H1 (cell line): ENCODE measurements around the gene OGT. TPM values are rescaled to one million over a fixed set of nuclear protein-coding genes. Genes with fewer than 3 reads are reported as not detected.

ENCODE experiments used
- EP300 ChIP-seq, 2 experiments: IDR thresholded peaks; 1 replicate in 1 of 2; 2 replicates in 1 of 2; pipeline ENCODE4 v1.6.1; 2011 to 2012; ENCODE audit warnings: low read depth in 2 of 2, low read length in 2 of 2, mild to moderate bottlenecking in 2 of 2, borderline replicate concordance in 1 of 2, inconsistent platforms in 1 of 2, moderate library complexity in 1 of 2
- MAFK ChIP-seq: IDR thresholded peaks from 2 replicates; pipeline ENCODE4 v1.6.1; 2012; ENCODE audit warnings: low read depth, mild to moderate bottlenecking, improper control_type of control experiment, low read length
- RBBP5 ChIP-seq: IDR thresholded peaks from 2 replicates; pipeline ENCODE4 v1.7.1; 2012; ENCODE audit warnings: low read depth, mild to moderate bottlenecking, inconsistent platforms, low read length, moderate library complexity, borderline replicate concordance
- SP1 ChIP-seq: IDR thresholded peaks from 2 replicates; pipeline ENCODE4 v1.6.1; 2011; ENCODE audit warnings: low read depth, low read length
- polyA plus RNA-seq, 7 experiments: library from polyadenylated mRNA; depleted of rRNA in 3 of 7; stranded (reverse) in 5 of 7; unstranded in 2 of 7; fragments of >200 nt in 5 of 7; fragments of 200-250 nt in 2 of 7; gene quantifications; 1 replicate in 5 of 7; 2 replicates in 1 of 7; 4 replicates in 1 of 7; pipeline versions ENCODE4 v1.2.1 to v1.2.3, GENCODE V29; 2011 to 2013; ENCODE audit warnings: missing spikeins in 2 of 7, mixed read lengths in 2 of 7
- total RNA-seq: library from RNA; stranded (reverse); fragmentation: NEBNext Ultra II Directional; extraction: Animal tissue kit (Norgen Biotek cat#: 25700); gene quantifications from 2 replicates; pipeline ENCODE4 v1.2.1, GENCODE V29; 2021
- TF ChIP-seq, protein P1 (sequence below): IDR thresholded peaks from 2 replicates; pipeline ENCODE4 v1.6.1; 2011; ENCODE audit warnings: low read length, improper control_type of control experiment
- TF ChIP-seq, protein P2 (sequence below), 3 experiments: IDR thresholded peaks; 1 replicate in 2 of 3; 2 replicates in 1 of 3; pipeline versions ENCODE4 v1.5.1 to v1.6.1; 2011; ENCODE audit warnings: low read length in 3 of 3, mild to moderate bottlenecking in 3 of 3, inconsistent platforms in 2 of 3, low read depth in 1 of 3, moderate library complexity in 1 of 3; ENCODE audit not compliant: insufficient read depth in 1 of 3; ENCODE audit errors: control extremely low read depth in 1 of 3

OGT gene
- total and polyA plus RNA-seq, 2 of the 8 experiments (the other 6 are each of a cell fraction or from before 2014, with no cell fraction given): 130 to 169 TPM

DNA sequence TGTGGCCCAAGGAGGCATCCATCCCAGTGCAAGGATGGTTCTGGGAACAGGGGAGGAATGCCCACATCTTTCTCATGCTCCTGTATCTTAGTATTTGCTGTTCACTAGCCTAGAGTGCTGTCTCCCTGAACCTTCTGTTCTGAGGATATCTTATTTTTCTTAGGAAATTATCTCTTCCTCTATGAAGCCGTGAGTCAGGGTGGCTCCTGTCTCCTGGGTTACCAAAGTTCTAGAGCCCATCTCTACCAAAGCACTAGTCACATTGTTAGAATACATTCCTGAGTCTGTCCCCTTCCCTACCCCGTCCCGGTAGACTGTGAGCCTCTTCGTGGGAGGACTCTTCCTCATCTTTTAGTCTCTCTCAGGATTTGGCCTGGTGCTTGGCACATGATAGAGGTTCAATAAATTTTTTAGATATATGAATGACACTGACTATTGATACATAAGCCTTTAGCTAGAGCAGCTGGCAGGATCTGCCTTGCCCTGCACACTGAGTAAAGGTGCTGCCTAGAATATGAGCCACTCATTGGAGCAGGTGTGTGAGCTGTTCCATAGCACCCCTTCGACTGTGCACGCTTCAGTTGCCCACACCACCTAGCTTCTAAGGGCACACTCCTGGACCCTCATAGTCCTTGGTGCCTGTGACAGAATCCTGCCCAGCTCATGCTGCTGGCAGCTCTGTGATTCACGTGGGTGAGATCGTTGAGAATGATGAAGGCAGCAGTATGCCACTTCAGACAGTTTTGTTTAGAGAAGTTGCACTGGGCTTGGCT is 72.1 kb downstream of the OGT start (continued):
- TF ChIP-seq SP1: no peak
- TF ChIP-seq, protein P1, sequence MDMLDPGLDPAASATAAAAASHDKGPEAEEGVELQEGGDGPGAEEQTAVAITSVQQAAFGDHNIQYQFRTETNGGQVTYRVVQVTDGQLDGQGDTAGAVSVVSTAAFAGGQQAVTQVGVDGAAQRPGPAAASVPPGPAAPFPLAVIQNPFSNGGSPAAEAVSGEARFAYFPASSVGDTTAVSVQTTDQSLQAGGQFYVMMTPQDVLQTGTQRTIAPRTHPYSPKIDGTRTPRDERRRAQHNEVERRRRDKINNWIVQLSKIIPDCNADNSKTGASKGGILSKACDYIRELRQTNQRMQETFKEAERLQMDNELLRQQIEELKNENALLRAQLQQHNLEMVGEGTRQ: no peak
- TF ChIP-seq EP300 (IDR thresholded peaks at IDR 0.05; ENCODE audit: borderline replicate concordance in 1 of 2, low read depth in 2 of 2, low read length in 2 of 2): no peak
- TF ChIP-seq MAFK: no peak
- no peak for TF ChIP-seq RBBP5
- TF ChIP-seq, protein P2, sequence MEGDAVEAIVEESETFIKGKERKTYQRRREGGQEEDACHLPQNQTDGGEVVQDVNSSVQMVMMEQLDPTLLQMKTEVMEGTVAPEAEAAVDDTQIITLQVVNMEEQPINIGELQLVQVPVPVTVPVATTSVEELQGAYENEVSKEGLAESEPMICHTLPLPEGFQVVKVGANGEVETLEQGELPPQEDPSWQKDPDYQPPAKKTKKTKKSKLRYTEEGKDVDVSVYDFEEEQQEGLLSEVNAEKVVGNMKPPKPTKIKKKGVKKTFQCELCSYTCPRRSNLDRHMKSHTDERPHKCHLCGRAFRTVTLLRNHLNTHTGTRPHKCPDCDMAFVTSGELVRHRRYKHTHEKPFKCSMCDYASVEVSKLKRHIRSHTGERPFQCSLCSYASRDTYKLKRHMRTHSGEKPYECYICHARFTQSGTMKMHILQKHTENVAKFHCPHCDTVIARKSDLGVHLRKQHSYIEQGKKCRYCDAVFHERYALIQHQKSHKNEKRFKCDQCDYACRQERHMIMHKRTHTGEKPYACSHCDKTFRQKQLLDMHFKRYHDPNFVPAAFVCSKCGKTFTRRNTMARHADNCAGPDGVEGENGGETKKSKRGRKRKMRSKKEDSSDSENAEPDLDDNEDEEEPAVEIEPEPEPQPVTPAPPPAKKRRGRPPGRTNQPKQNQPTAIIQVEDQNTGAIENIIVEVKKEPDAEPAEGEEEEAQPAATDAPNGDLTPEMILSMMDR (IDR thresholded peaks at IDR 0.05; ENCODE audit: control extremely low read depth in 1 of 3, insufficient read depth in 1 of 3, low read depth in 1 of 3, low read length in 3 of 3): no peak
